ENCODE data around the gene TST. TPM values are rescaled to one million over a fixed set of nuclear protein-coding genes. Genes with fewer than 3 reads are reported as not detected.

The TST gene
- polyA plus RNA-seq, 1 donor (not counting 4 experiments of a cell fraction or from before 2014, with no cell fraction given), result 19.9 TPM

- Histone ChIP-seq H4K20me1 (ENCODE audit: control insufficient read depth, extremely low read depth, insufficient read depth, low read length) (no peaks in the 10 kb centered on the region), H3K27ac (ENCODE audit: control insufficient read depth, insufficient read depth, low read length) (no peak overlapping the region), H2AFZ (ENCODE audit: control insufficient read depth, low read length) (no peak overlapping the region), H3K27me3 (ENCODE audit: control insufficient read depth, extremely low read depth, insufficient read depth, low read length) (peaks cover 10% of the 10 kb centered on the region), H3K9ac (ENCODE audit: control insufficient read depth, extremely low read depth, insufficient read depth, low read length) (no peak overlapping the region), H3K36me3 (ENCODE audit: control insufficient read depth in 2 of 2, extremely low read depth in 1 of 2, insufficient read depth in 2 of 2, low read length in 2 of 2) (no peaks in the 10 kb centered on the region), H3K79me2 (ENCODE audit: control insufficient read depth, insufficient read depth, low read length) (no peaks in the 10 kb centered on the region), H3K9me3 (ENCODE audit: control insufficient read depth, low read depth, low read length) (no peaks in the 10 kb centered on the region), H3K4me1 (ENCODE audit: control insufficient read depth, extremely low read depth, insufficient read depth, low read length) (no peaks in the 10 kb centered on the region), H3K4me3 (ENCODE audit: control insufficient read depth in 2 of 3, extremely low read depth in 1 of 3, insufficient read depth in 2 of 3, low read depth in 1 of 3, low read length in 3 of 3) (no peak overlapping the region), H3K9me1 (ENCODE audit: control insufficient read depth, extremely low read depth, insufficient read depth, low read length) (no peaks in the 10 kb centered on the region), H3K4me2 (ENCODE audit: control insufficient read depth, extremely low read depth, insufficient read depth, low read depth, low read length) (no peak overlapping the region)
- no peak for TF ChIP-seq CTCF (optimal IDR thresholded peaks at IDR 0.05 in 1 of 3, IDR thresholded peaks at IDR 0.05 in 1 of 3, conservative IDR thresholded peaks at IDR 0.05 in 1 of 3; ENCODE audit: extremely low read depth in 1 of 3, insufficient read depth in 2 of 3, low read length in 3 of 3)
- TF ChIP-seq EZH2 (IDR thresholded peaks at IDR 0.05; ENCODE audit: low read length), result no peak
- FAIRE-seq, result no peak
- dilution Hi-C loops (cut with MboI; ENCODE audit: extremely low pct_ligation_motif_present, low sequenced_read_pairs), result no loop called here
- DNase-seq (ENCODE audit: low read depth, low spot score), result no peak
These were observed 45.9 kb upstream of the TST start for GRCh38 chr22:37065180-37065579.

GRCh38 chr22:37064553-37064952, 45.3 kb upstream of the TST start:
- DNase-seq (ENCODE audit: low read depth, low spot score) (no peak), FAIRE-seq (no peak)
- no peak overlapping the region for H3K9ac ChIP-seq (ENCODE audit: control insufficient read depth, extremely low read depth, insufficient read depth, low read length)
- H3K27ac ChIP-seq (ENCODE audit: control insufficient read depth, insufficient read depth, low read length), result no peak overlapping the region
- no peak overlapping the region for H2AFZ ChIP-seq (ENCODE audit: control insufficient read depth, low read length)
- dilution Hi-C loops (cut with MboI; ENCODE audit: extremely low pct_ligation_motif_present, low sequenced_read_pairs), result no loop called here
- H3K36me3 ChIP-seq (ENCODE audit: control insufficient read depth in 2 of 2, extremely low read depth in 1 of 2, insufficient read depth in 2 of 2, low read length in 2 of 2), result no peaks in the 10 kb centered on the region
- H3K4me2 ChIP-seq (ENCODE audit: control insufficient read depth, extremely low read depth, insufficient read depth, low read depth, low read length), result no peak overlapping the region
- no peaks in the 10 kb centered on the region for H4K20me1 ChIP-seq (ENCODE audit: control insufficient read depth, extremely low read depth, insufficient read depth, low read length)
- no peak overlapping the region for H3K4me3 ChIP-seq (ENCODE audit: control insufficient read depth in 2 of 3, extremely low read depth in 1 of 3, insufficient read depth in 2 of 3, low read depth in 1 of 3, low read length in 3 of 3)
- no peaks in the 10 kb centered on the region for H3K9me3 ChIP-seq (ENCODE audit: control insufficient read depth, low read depth, low read length)
- no peaks in the 10 kb centered on the region for H3K4me1 ChIP-seq (ENCODE audit: control insufficient read depth, extremely low read depth, insufficient read depth, low read length)
- H3K27me3 ChIP-seq (ENCODE audit: control insufficient read depth, extremely low read depth, insufficient read depth, low read length), result peaks cover 4% of the 10 kb centered on the region
- H3K79me2 ChIP-seq (ENCODE audit: control insufficient read depth, insufficient read depth, low read length), result no peaks in the 10 kb centered on the region
- H3K9me1 ChIP-seq (ENCODE audit: control insufficient read depth, extremely low read depth, insufficient read depth, low read length), result no peaks in the 10 kb centered on the region
- TF ChIP-seq CTCF (optimal IDR thresholded peaks at IDR 0.05 in 1 of 3, IDR thresholded peaks at IDR 0.05 in 1 of 3, conservative IDR thresholded peaks at IDR 0.05 in 1 of 3; ENCODE audit: extremely low read depth in 1 of 3, insufficient read depth in 2 of 3, low read length in 3 of 3), result no peak
- no peak for TF ChIP-seq EZH2 (IDR thresholded peaks at IDR 0.05; ENCODE audit: low read length)
